Bladder microvascular endothelial cell (primary cell): ENCODE measurements around the gene HSD17B4. TPM values are rescaled to one million over a fixed set of nuclear protein-coding genes. Genes with fewer than 3 reads are reported as not detected.

Source experiments
- total RNA-seq: library from RNA; depleted of rRNA; stranded (reverse); fragments of >200 nt; gene quantifications from 2 replicates; pipeline ENCODE4 v1.2.3, GENCODE V29; 2014

HSD17B4 gene
- total RNA-seq, result 138 and 205 TPM in 2 replicates

GRCh38 chr5:119452373-119453039, at the start of gene HSD17B4:
Gene HSD17B4 (plus strand): TSS chr5:119452497. CDS start chr5:119452576, 79 bp downstream.

Other genes starting within 250 kb of the HSD17B4 start
- 7.7 and 8.7 TPM in 2 replicates for gene TNFAIP8, start 96.5 kb upstream of the HSD17B4 start, total RNA-seq
- not detected in 2 replicates for gene FAM170A, start 177.1 kb downstream of the HSD17B4 start, total RNA-seq